DMS 273 treated with DMSO at 0.1 percent for 48 hours (cell line): ENCODE data around the gene PLBD1.

Experiments
- DNase-seq: peaks from one replicate; lab custom pipeline; 2025; lab: John Stamatoyannopoulos, UW

PLBD1 gene

DNA sequence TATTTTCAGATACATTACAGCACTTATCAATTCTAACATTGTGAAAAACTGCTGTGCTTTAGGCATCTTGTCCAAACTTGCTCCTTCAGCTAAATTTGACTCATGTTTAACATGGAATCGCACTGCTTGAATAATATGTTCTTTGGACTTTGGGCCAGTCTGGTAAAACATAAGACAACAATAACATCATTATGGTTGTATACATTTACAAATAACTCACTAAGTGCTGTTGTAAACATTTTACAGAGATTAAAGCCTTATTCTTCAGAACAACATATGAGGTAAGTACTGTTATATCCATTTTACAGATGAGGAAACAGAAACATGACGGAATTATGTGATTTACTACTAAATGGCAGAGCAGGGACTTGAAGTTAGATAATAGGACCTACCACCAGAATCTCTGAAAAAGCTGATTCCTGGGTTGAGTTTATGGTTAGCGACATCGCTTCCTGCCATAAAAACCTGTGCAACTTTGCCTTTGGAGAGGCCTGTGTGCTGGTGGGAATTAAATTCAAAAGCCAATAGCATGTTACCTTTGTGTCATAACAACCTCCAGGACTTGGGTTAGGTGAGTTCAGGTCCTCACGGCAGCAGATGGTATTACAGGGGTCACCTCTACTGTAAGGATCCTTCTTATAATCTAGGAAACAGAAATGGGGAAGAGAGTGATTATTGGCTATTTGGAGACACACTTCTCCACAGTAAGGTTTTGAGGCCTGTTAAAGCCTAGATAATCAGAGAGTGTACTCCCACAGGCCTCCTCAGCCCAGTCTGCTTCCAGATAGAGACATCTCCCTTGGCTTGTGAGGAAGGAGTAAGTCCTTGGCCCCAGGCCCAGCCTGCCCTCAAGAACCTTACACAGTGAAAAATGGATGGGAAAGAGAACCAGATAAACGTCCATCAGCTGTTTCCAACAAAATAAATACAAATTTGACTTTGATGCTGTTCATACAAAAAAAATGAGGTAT lies 61.8 kb downstream of the PLBD1 start:
- DNase-seq, result no peak

- DNase-seq, result no peak
Observed at GRCh38 chr12:14495326-14495725, 72.4 kb downstream of the PLBD1 start.

GRCh38 chr12:14482886-14483285 lies 84.8 kb downstream of the PLBD1 start:
- DNase-seq, result no peak

- no peak for DNase-seq
Observed at GRCh38 chr12:14482361-14482760, 85.3 kb downstream of the PLBD1 start.

GRCh38 chr12:14481201-14481600 lies 86.5 kb downstream of the PLBD1 start:
- no peak for DNase-seq

DNA sequence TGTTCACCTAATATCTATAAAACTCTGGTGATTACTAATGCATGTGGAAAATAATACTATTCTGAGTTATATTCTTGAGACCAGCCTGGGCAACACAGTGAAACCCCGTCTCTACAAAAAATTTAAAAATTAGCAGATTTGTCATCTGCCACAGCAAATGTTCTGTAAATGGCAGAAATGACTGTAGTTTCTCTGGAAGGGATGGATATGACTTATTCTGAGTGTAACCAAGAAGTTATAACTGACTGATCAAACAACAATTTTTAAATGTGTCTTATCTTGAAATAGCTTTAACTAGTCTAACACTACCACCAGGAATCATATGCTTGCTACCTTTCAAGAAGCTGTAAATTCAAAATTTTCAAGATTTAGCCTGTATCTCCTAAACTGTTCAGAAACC lies 88.7 kb downstream of the PLBD1 start:
- DNase-seq, result no peak

GRCh38 chr12:14473707-14474287 lies 93.9 kb downstream of the PLBD1 start:
- DNase-seq, result peak; percentile 6

DNA sequence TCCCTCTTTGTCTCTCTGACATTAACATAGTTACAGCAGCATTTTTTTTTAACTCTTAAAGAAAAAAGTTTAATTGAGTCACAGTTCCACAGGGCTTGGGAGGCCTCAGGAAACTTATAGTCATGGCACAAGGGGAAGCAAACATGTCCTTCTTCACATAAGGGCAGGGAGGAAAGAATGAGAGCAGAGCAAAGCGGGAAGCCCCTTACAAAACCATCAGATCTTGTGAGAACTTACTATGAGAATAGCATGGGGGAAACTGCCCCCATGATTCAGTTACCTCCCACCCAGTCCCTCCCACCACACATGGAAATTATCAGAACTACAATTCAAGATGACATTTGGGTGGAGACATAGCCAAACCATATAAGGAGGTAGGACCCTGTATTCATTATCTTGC lies 96.2 kb downstream of the PLBD1 start:
- DNase-seq, result no peak

DNA sequence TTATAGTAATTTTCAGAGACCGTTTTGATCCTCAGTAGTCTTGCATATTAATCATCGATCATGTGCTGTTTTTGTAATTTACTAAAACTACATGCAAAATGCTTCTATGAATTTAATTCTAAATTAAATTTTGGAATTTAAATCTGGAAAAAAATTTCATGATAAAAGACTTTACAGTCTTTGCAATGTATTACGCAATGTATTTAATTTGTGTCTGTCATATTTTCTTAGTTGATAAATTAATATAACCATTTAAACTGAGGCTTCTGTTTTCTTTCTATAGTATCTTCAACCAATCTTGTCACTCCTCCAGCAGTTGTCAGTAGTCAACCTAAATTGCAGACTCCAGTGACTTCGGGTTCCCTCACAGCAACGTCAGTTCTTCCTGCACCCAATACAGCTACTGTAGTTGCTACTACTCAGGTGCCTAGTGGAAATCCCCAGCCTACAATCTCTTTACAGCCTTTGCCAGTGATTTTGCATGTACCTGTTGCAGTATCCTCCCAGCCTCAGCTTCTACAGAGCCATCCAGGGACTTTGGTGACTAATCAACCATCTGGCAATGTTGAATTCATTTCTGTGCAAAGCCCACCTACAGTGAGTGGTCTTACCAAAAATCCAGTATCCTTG lies 107.4 kb downstream of the PLBD1 start:
- no peak for DNase-seq

DNA sequence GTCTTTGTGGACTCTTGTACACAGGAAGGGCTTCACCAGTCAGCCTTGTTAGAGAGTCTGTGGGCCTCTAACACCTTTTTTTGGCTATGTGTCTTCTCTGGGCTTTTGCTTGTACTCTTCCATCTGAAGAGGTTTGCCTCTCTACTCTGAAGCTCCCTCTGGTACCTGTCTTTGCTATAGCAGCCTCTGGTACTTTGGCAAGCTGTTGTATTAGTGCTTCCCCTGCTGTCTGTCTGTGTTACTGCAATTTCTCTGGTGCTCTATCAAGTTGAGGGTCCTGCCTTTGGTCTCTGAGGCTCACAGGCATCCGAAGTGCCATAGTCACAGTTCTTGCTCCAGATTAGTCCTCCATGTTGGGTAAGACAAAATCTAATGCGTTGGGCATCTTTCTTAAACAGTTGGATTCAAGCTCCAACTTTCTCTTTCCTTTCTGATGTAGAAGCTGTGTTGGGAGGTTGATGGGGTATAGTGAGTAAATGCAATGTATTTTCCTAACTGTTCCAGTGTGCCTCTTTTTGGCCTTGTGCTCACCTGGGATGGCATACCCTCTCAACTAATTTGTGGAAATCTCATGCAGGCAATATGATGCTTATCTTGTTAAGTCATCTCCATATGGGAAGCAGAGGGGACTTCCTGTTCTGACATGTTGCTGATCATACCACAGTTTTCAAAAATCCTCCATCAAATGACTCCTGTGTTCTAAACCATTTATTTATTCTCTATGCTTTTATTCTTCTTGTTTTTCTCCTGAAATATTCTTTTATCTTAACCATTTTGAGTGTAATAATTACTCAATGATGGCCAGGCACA lies 113.4 kb downstream of the PLBD1 start:
- peak; percentile 40 for DNase-seq
